T-cell (primary cell): Measurements from ENCODE around the gene STYK1. TPM values are rescaled to one million over a fixed set of nuclear protein-coding genes. Genes with fewer than 3 reads are reported as not detected.
"Not testable (repeated sequence)": the region's sequence is repeated elsewhere in the genome, so short reads cannot be mapped to it uniquely, and the experiment has no call there.

ENCODE experiments used
- ATAC-seq, 4 experiments: fragments of 200-7000 bp in 3 of 4; fragments of 150-1000 bp in 1 of 4; cut with Tn5 transposase; replicated peaks in 1 of 4; 1 replicate in 3 of 4; 2 replicates in 1 of 4; pipeline ENCODE4 v1.10.0; 2021; ENCODE audit warnings: moderate library complexity in 3 of 4, mild to moderate bottlenecking in 2 of 4, moderate number of reproducible peaks in 1 of 4
- CTCF ChIA-PET, 2 donors: fragments of 300-600 bp; sonication (Branson Sonifier 250); formaldehyde crosslinking; loops; one replicate each; lab custom pipeline; 2022; ENCODE audit warnings: antibody characterized with exemption in 2 of 2; lab: Charles Lee
- POLR2A ChIA-PET, 2 donors: fragments of 300-600 bp; sonication (Branson Sonifier 250); formaldehyde crosslinking; loops; one replicate each; lab custom pipeline; 2022; ENCODE audit warnings: antibody characterized with exemption in 2 of 2; lab: Charles Lee
- DNase-seq, 35 experiments: peaks; one replicate each; pipeline versions ENCODE4 v3.0.0 to v3.0.0-alpha.2; 2013 to 2023
- H3K27ac ChIP-seq: one replicate; pipeline ENCODE4 v1.5.1; 2013; ENCODE audit warnings: low read length
- H3K27me3 ChIP-seq, 2 experiments: replicated peaks in 1 of 2; 1 replicate in 1 of 2; 2 replicates in 1 of 2; pipeline versions ENCODE4 v1.6.1 to v1.7.0; 2013; ENCODE audit warnings: low read length in 1 of 2, mixed read lengths in 1 of 2; ENCODE audit not compliant: control insufficient read depth in 2 of 2, insufficient read depth in 2 of 2; ENCODE audit errors: extremely low read depth in 1 of 2
- H3K36me3 ChIP-seq, 2 donors: 1 replicate in 1 of 2; 2 replicates in 1 of 2; pipeline versions ENCODE4 v1.6.1 to v1.7.0; 2013; ENCODE audit warnings: low read length in 1 of 2; ENCODE audit not compliant: control insufficient read depth in 2 of 2, insufficient read depth in 1 of 2; ENCODE audit errors: extremely low read depth in 1 of 2
- H3K4me1 ChIP-seq, 2 experiments: 1 replicate in 1 of 2; 2 replicates in 1 of 2; pipeline versions ENCODE4 v1.6.1 to v1.7.0; 2013; ENCODE audit warnings: low read length in 2 of 2, mixed read lengths in 1 of 2; ENCODE audit not compliant: insufficient read depth in 2 of 2, control insufficient read depth in 1 of 2; ENCODE audit errors: extremely low read depth in 1 of 2
- H3K4me3 ChIP-seq, 2 donors: 1 replicate in 1 of 2; 2 replicates in 1 of 2; pipeline versions ENCODE4 v1.5.1 to v1.7.0; 2013; ENCODE audit warnings: mild to moderate bottlenecking in 2 of 2, low read length in 1 of 2, moderate library complexity in 1 of 2; ENCODE audit not compliant: control insufficient read depth in 1 of 2; ENCODE audit errors: extremely low read depth in 1 of 2
- H3K9me3 ChIP-seq: 2 replicates; pipeline ENCODE4 v1.7.0; 2013
- H3K27ac Mint-ChIP-seq, 2 donors: one replicate each; pipeline ENCODE4 v1.8.0; 2020 to 2021; ENCODE audit warnings: mild to moderate bottlenecking in 2 of 2, mixed read lengths in 2 of 2
- H3K27me3 Mint-ChIP-seq, 2 donors: one replicate each; pipeline ENCODE4 v1.8.0; 2021 to 2022; ENCODE audit warnings: mixed read lengths in 2 of 2
- H3K36me3 Mint-ChIP-seq: one replicate; pipeline ENCODE4 v1.8.0; 2021; ENCODE audit warnings: mixed read lengths
- H3K4me1 Mint-ChIP-seq, 3 donors: one replicate each; pipeline ENCODE4 v1.8.0; 2020 to 2022; ENCODE audit warnings: mixed read lengths in 3 of 3, mild to moderate bottlenecking in 1 of 3
- H3K4me3 Mint-ChIP-seq, 3 donors: one replicate each; pipeline ENCODE4 v1.8.0; 2020 to 2022; ENCODE audit warnings: mild to moderate bottlenecking in 3 of 3, mixed read lengths in 3 of 3, moderate library complexity in 3 of 3
- H3K9me3 Mint-ChIP-seq, 3 donors: one replicate each; pipeline ENCODE4 v1.8.0; 2020 to 2022; ENCODE audit warnings: mixed read lengths in 3 of 3
- WGBS: methylation state at CpG from one replicate; pipeline ENCODE4 v1.1.5; 2013; ENCODE audit warnings: missing lambda C conversion rate; ENCODE audit not compliant: insufficient coverage; 5-methylcytosine and 5-hydroxymethylcytosine counted together
- total RNA-seq, 35 experiments: library from RNA in 6 of 35; stranded (reverse) in 6 of 35; fragments of 120-200 nt in 1 of 35; gene quantifications; one replicate each; pipeline versions ENCODE4 v1.2.1 to v1.2.4 and lab custom pipeline; 2013 to 2026

The STYK1 gene
- total RNA-seq, 5 donors from 2014 or later (not counting 1 experiment from before 2014, with no cell fraction given), result 0.20 to 1.8 (median 0.39) TPM

- DNase-seq (no peak), ATAC-seq (no peak)
- Mint-ChIP-seq H3K36me3 (peaks cover 5% of the 10 kb centered on the region), H3K4me3 (peak overlapping the region in 2 of 3 donors; percentile 5 to 13), H3K4me1 (peaks cover 25 to 29% (median 25%) of the 10 kb centered on the region in 3 donors), H3K9me3 (no peaks in the 10 kb centered on the region), H3K27me3 (peaks cover 6 to 22% of the 10 kb centered on the region in 2 donors), H3K27ac (no peak overlapping the region)
- Histone ChIP-seq H3K36me3 (no peaks in the 10 kb centered on the region), H3K4me3 (no peak overlapping the region), H3K27me3 (peaks cover 0 to 3% of the 10 kb centered on the region in 2 experiments), H3K27ac (no peak overlapping the region), H3K4me1 (peaks cover 8 to 12% of the 10 kb centered on the region in 2 experiments), H3K9me3 (no peaks in the 10 kb centered on the region)
- WGBS, result 17% methylated on average over 1 of the region's 4 CpGs
- POLR2A ChIA-PET, result interaction anchor here in 1 of 2 donors (0.6 kb wide), 1 partner anchor 1720 kb away, joined by 4 read pairs; no protein-coding TSS in a partner anchor
- CTCF ChIA-PET, result no interaction called here
These were observed 58.3 kb downstream of the STYK1 start for GRCh38 chr12:10615532-10615931.

GRCh38 chr12:10614056-10614370 lies 59.8 kb downstream of the STYK1 start:
- WGBS, result no CpG with 5 or more reads among the region's 4 CpGs
- peaks cover 0 to 12% of the 10 kb centered on the region in 2 donors for H3K27me3 Mint-ChIP-seq
- H3K27ac Mint-ChIP-seq, result peak overlapping the region; percentile 98 to 99
- peaks cover 0 to 6% of the 10 kb centered on the region in 2 donors for H3K36me3 ChIP-seq
- peaks cover 25 to 31% (median 29%) of the 10 kb centered on the region in 3 donors for H3K4me1 Mint-ChIP-seq
- H3K4me1 ChIP-seq, result peaks cover 8 to 12% of the 10 kb centered on the region in 2 experiments
- ChIA-PET POLR2A (interaction anchor here (0.5 to 1.7 kb wide), 4 partner anchors 249 to 908 kb away, joined by 3 to 6 read pairs (median 3); no protein-coding TSS in a partner anchor), CTCF (interaction anchor here (0.7 to 1.1 kb wide), 6 partner anchors 143 to 932 kb away, joined by 3 to 5 read pairs (median 4); partner anchors contain the start of gene SMIM10L1 (in 1 of the 2))
- H3K27me3 ChIP-seq, result no peaks in the 10 kb centered on the region
- peak in 4 of 35 experiments; percentile 3 to 16 (median 4) for DNase-seq
- ATAC-seq, result peak in 2 of 4 experiments; percentile 28
- H3K9me3 ChIP-seq, result no peaks in the 10 kb centered on the region
- peak overlapping the region; percentile 87 to 88 for H3K4me3 ChIP-seq
- H3K9me3 Mint-ChIP-seq, result no peaks in the 10 kb centered on the region
- H3K4me3 Mint-ChIP-seq, result peak overlapping the region; percentile 92 to 99 (median 97)
- H3K36me3 Mint-ChIP-seq, result peaks cover 15% of the 10 kb centered on the region
- peak overlapping the region; percentile 94 for H3K27ac ChIP-seq

GRCh38 chr12:10613349-10614055 lies 60.4 kb downstream of the STYK1 start, which contains the start of gene MAGOHB:
MAGOHB (minus strand) TSS chr12:10613609; CDS start chr12:10613532, 77 bp downstream.
- peaks cover 8 to 12% of the 10 kb centered on the region in 2 experiments for H3K4me1 ChIP-seq
- H3K4me1 Mint-ChIP-seq, result peaks cover 25 to 31% (median 29%) of the 10 kb centered on the region in 3 donors
- peaks cover 0 to 12% of the 10 kb centered on the region in 2 donors for H3K27me3 Mint-ChIP-seq
- peaks cover 19% of the 10 kb centered on the region for H3K36me3 Mint-ChIP-seq
- H3K27ac Mint-ChIP-seq, result peak within 1 kb of the TSS; percentile 98 to 99
- H3K36me3 ChIP-seq, result peaks cover 0 to 7% of the 10 kb centered on the region in 2 donors
- H3K27me3 ChIP-seq, result no peaks in the 10 kb centered on the region
- H3K9me3 ChIP-seq, result no peaks in the 10 kb centered on the region
- H3K4me3 Mint-ChIP-seq, result peak within 1 kb of the TSS; percentile 92 to 99 (median 97)
- POLR2A ChIA-PET, result interaction anchor here (0.5 to 1.7 kb wide), 7 partner anchors 59 to 1666 kb away, joined by 3 to 6 read pairs (median 3); no protein-coding TSS in a partner anchor
- 0% methylated on average over 29 of the region's 45 CpGs for WGBS
- peak; percentile 93 to 99 (median 97) for DNase-seq
- H3K4me3 ChIP-seq, result peak within 1 kb of the TSS; percentile 87 to 88
- no peaks in the 10 kb centered on the region for H3K9me3 Mint-ChIP-seq
- peak within 1 kb of the TSS; percentile 94 for H3K27ac ChIP-seq
- peak; percentile 94 to 98 (median 96) for ATAC-seq
- CTCF ChIA-PET, result interaction anchor here (0.7 to 1.1 kb wide), 6 partner anchors 11 to 933 kb away, joined by 3 to 5 read pairs (median 3); partner anchors contain the start of gene SMIM10L1 (in 1 of the 2)

- Mint-ChIP-seq H3K4me3 (peak overlapping the region; percentile 92 to 99 (median 97)), H3K36me3 (peaks cover 19% of the 10 kb centered on the region), H3K9me3 (no peaks in the 10 kb centered on the region), H3K4me1 (peaks cover 25 to 31% (median 29%) of the 10 kb centered on the region in 3 donors), H3K27me3 (peaks cover 0 to 10% of the 10 kb centered on the region in 2 donors), H3K27ac (peak overlapping the region; percentile 98 to 99)
- WGBS, result 0% methylated on average over 1 of the region's 6 CpGs
- Histone ChIP-seq H3K36me3 (peaks cover 0 to 7% of the 10 kb centered on the region in 2 donors), H3K27ac (peak overlapping the region; percentile 94), H3K4me1 (peaks cover 8 to 12% of the 10 kb centered on the region in 2 experiments), H3K4me3 (peak overlapping the region; percentile 87 to 88), H3K9me3 (no peaks in the 10 kb centered on the region), H3K27me3 (no peaks in the 10 kb centered on the region)
- peak in 1 of 35 experiments; percentile 6 for DNase-seq
- ChIA-PET CTCF (interaction anchor here (0.8 to 1.1 kb wide), 5 partner anchors 10 to 933 kb away, joined by 3 to 5 read pairs (median 3); no protein-coding TSS in a partner anchor), POLR2A (interaction anchor here (0.6 to 1.7 kb wide), 5 partner anchors 59 to 1666 kb away, joined by 3 to 6 read pairs (median 3); no protein-coding TSS in a partner anchor)
- peak in 2 of 4 experiments; percentile 7 to 8 for ATAC-seq
These were observed 60.9 kb downstream of the STYK1 start for GRCh38 chr12:10612984-10613348.

- H3K4me3 ChIP-seq, result peak overlapping the region in 1 of 2 donors; percentile 88
- Mint-ChIP-seq H3K27ac (peak overlapping the region; percentile 98 to 99), H3K36me3 (peaks cover 22% of the 10 kb centered on the region), H3K4me1 (peaks cover 25 to 31% (median 29%) of the 10 kb centered on the region in 3 donors), H3K27me3 (peaks cover 0 to 6% of the 10 kb centered on the region in 2 donors), H3K9me3 (no peaks in the 10 kb centered on the region), H3K4me3 (peak overlapping the region; percentile 92 to 99 (median 97))
- H3K9me3 ChIP-seq, result no peaks in the 10 kb centered on the region
- DNase-seq, result peak in 1 of 35 experiments; percentile 18
- H3K27ac ChIP-seq, result no peak overlapping the region
- CTCF ChIA-PET, result no interaction called here
- H3K4me1 ChIP-seq, result peaks cover 8 to 12% of the 10 kb centered on the region in 2 experiments
- ATAC-seq, result no peak
- no CpG with 5 or more reads among the region's 6 CpGs for WGBS
- peaks cover 0 to 15% of the 10 kb centered on the region in 2 donors for H3K36me3 ChIP-seq
- H3K27me3 ChIP-seq, result no peaks in the 10 kb centered on the region
- POLR2A ChIA-PET, result interaction anchor here in 1 of 2 donors (0.5 kb wide), 1 partner anchor 391 kb away, joined by 3 read pairs; no protein-coding TSS in a partner anchor
These were observed 61.7 kb downstream of the STYK1 start for GRCh38 chr12:10612110-10612509.

GRCh38 chr12:10611258-10611657 lies 62.6 kb downstream of the STYK1 start:
- CTCF ChIA-PET, result interaction anchor here in 1 of 2 donors (0.6 to 0.8 kb wide), 2 partner anchors 62 to 875 kb away, joined by 3 to 6 read pairs; partner anchors contain the start of gene STYK1
- H3K9me3 Mint-ChIP-seq, result not testable (repeated sequence)
- POLR2A ChIA-PET, result interaction anchor here (0.5 to 0.7 kb wide), 2 partner anchors 57 to 1953 kb away, joined by 5 to 10 read pairs; no protein-coding TSS in a partner anchor

More at GRCh38 chr12:10611258-10611657, 62.6 kb downstream of the STYK1 start:
- H3K27ac ChIP-seq, ATAC-seq, H3K9me3 ChIP-seq, H3K27me3 ChIP-seq, H3K27ac Mint-ChIP-seq, H3K27me3 Mint-ChIP-seq, DNase-seq, H3K4me3 ChIP-seq: not testable (repeated sequence)
- 91% methylated on average over 3 of the region's 4 CpGs for WGBS
- H3K36me3 Mint-ChIP-seq, result peaks cover 25% of the 10 kb centered on the region
- Histone ChIP-seq H3K4me1 (peaks cover 8 to 12% of the 10 kb centered on the region in 2 experiments), H3K36me3 (peaks cover 0 to 19% of the 10 kb centered on the region in 2 donors)
- peak overlapping the region in 2 of 3 donors; percentile 17 to 92 for H3K4me3 Mint-ChIP-seq
- H3K4me1 Mint-ChIP-seq, result peaks cover 25 to 31% (median 29%) of the 10 kb centered on the region in 3 donors
